Tibial nerve (tissue), 4 donors: ENCODE data around the gene DCAF4. TPM values are rescaled to one million over a fixed set of nuclear protein-coding genes. Genes with fewer than 3 reads are reported as not detected.
"Not testable (repeated sequence)": the region's sequence is repeated elsewhere in the genome, so short reads cannot be mapped to it uniquely, and the experiment has no call there.

Experiments
- DNase-seq, 2 donors: peaks; one replicate each; pipeline ENCODE4 v3.0.0-alpha.2; 2019; ENCODE audit warnings: low spot score in 2 of 2
- H3K27ac ChIP-seq, 4 donors: fragments of 200-600 bp; sonication (generic) in 3 of 4; one replicate each; pipeline ENCODE4 v1.5.1; 2017 to 2019; ENCODE audit warnings: mild to moderate bottlenecking in 1 of 4
- H3K27me3 ChIP-seq, 2 donors: fragments of 200-600 bp; sonication (generic) in 1 of 2; one replicate each; pipeline versions ENCODE4 v1.5.1 to v1.6.0; 2017 to 2019
- H3K36me3 ChIP-seq, 3 donors: fragments of 200-600 bp; sonication (generic); one replicate each; pipeline ENCODE4 v1.5.1; 2018 to 2019
- H3K4me1 ChIP-seq, 4 donors: fragments of 200-600 bp; sonication (generic) in 3 of 4; one replicate each; pipeline ENCODE4 v1.5.1; 2017 to 2019
- H3K4me3 ChIP-seq, 4 donors: fragments of 200-600 bp; sonication (generic) in 3 of 4; one replicate each; pipeline ENCODE4 v1.5.1; 2017 to 2019; ENCODE audit warnings: mild to moderate bottlenecking in 1 of 4, moderate library complexity in 1 of 4
- H3K9me3 ChIP-seq, 4 donors: fragments of 200-600 bp; sonication (generic) in 3 of 4; one replicate each; pipeline ENCODE4 v1.5.1; 2017 to 2019
- EP300 ChIP-seq, 2 donors: sonication (generic); formaldehyde crosslinking; IDR thresholded peaks; one replicate each; pipeline ENCODE4 v1.6.1; 2017; ENCODE audit warnings: antibody characterized with exemption in 2 of 2, mild to moderate bottlenecking in 1 of 2
- POLR2A ChIP-seq, 2 donors: fragments of 450-650 bp; IDR thresholded peaks; one replicate each; pipeline ENCODE4 v1.6.1; 2017; ENCODE audit warnings: antibody characterized with exemption in 2 of 2, mild to moderate bottlenecking in 2 of 2, moderate library complexity in 2 of 2
- WGBS, 2 donors: methylation state at CpG; one replicate each; pipeline ENCODE4 v1.1.5; 2018; 5-methylcytosine and 5-hydroxymethylcytosine counted together
- total RNA-seq, 4 donors: library from RNA; depleted of rRNA; stranded (reverse); fragments of >200 nt; gene quantifications; one replicate each; pipeline ENCODE4 v1.1.0, GENCODE V29; 2016
- TF ChIP-seq, protein P1 (sequence below), 5 experiments: fragments of 200-600 bp in 3 of 5; fragments of 450-650 bp in 2 of 5; sonication (generic) in 3 of 5; IDR thresholded peaks; one replicate each; pipeline ENCODE4 v1.5.1; 2016 to 2019; ENCODE audit warnings: antibody characterized with exemption in 5 of 5, mild to moderate bottlenecking in 3 of 5, moderate library complexity in 2 of 5

DCAF4 gene
- total RNA-seq, 4 donors from 2014 or later, result 6.6 to 84.1 (median 20.2) TPM

DNA sequence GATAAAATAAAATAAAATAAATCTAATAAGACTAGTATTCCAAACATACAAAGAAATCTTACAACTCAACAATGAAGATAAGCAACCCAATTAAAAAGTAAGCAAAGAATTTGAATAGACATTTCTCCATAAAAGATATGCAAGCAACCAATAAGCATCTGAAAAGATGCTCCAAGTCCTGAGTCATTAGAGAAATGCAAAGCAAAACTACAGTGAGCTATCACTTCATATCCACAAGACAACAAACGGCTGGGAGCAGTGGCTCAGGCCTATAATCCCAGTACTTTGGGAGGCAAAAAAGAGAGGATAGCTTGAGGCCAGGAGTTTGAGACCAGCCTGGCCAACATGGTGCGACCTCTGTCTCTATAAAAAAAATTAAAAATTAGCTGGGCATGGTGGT is 73.8 kb downstream of the DCAF4 start:
- Histone ChIP-seq H3K4me1 (peaks cover 0 to 7% (median 0%) of the 10 kb centered on the region in 4 donors), H3K27me3 (no peaks in the 10 kb centered on the region), H3K4me3 (no peak overlapping the region), H3K27ac (no peak overlapping the region), H3K36me3 (peaks cover 0 to 45% (median 21%) of the 10 kb centered on the region in 3 donors), H3K9me3 (no peaks in the 10 kb centered on the region)
- no peak for DNase-seq
- TF ChIP-seq POLR2A (IDR thresholded peaks at IDR 0.05) (no peak), EP300 (IDR thresholded peaks at IDR 0.05) (no peak)
- TF ChIP-seq, protein P1, sequence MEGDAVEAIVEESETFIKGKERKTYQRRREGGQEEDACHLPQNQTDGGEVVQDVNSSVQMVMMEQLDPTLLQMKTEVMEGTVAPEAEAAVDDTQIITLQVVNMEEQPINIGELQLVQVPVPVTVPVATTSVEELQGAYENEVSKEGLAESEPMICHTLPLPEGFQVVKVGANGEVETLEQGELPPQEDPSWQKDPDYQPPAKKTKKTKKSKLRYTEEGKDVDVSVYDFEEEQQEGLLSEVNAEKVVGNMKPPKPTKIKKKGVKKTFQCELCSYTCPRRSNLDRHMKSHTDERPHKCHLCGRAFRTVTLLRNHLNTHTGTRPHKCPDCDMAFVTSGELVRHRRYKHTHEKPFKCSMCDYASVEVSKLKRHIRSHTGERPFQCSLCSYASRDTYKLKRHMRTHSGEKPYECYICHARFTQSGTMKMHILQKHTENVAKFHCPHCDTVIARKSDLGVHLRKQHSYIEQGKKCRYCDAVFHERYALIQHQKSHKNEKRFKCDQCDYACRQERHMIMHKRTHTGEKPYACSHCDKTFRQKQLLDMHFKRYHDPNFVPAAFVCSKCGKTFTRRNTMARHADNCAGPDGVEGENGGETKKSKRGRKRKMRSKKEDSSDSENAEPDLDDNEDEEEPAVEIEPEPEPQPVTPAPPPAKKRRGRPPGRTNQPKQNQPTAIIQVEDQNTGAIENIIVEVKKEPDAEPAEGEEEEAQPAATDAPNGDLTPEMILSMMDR (IDR thresholded peaks at IDR 0.05), result no peak
- 81 to 88% methylated on average over 2 of the region's 2 CpGs for WGBS, 2 donors

DNA sequence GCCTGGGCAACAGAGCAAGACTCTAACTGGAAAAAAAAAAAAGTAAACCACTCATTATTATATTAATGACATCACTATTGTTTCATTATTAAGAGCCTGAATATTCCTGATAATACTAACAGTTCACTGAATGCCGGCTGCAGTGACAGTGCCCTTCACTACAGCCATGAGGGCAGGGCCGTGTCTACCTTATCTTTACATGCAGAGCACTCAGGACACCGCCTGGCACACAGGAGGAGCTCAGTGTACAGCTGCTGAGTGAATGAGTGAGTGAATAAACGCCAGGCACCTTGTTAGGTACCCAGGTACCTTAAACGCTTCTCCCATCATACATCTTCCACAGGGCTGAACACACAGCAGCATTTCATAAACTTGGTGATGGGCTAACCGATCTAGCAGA is 77.4 kb downstream of the DCAF4 start:
- 96 to 97% methylated on average over 6 of the region's 6 CpGs for WGBS, 2 donors
- H3K4me1 ChIP-seq, result peaks cover 0 to 27% (median 2%) of the 10 kb centered on the region in 4 donors
- H3K27ac ChIP-seq, result no peak overlapping the region
- H3K27me3 ChIP-seq, result no peaks in the 10 kb centered on the region
- DNase-seq, result no peak
- H3K9me3 ChIP-seq, result no peaks in the 10 kb centered on the region
- peaks cover 0 to 13% (median 0%) of the 10 kb centered on the region in 3 donors for H3K36me3 ChIP-seq
- no peak overlapping the region for H3K4me3 ChIP-seq
- TF ChIP-seq, protein P1 (IDR thresholded peaks at IDR 0.05), result no peak
- no peak for TF ChIP-seq POLR2A (IDR thresholded peaks at IDR 0.05)
- TF ChIP-seq EP300 (IDR thresholded peaks at IDR 0.05), result no peak

DNA sequence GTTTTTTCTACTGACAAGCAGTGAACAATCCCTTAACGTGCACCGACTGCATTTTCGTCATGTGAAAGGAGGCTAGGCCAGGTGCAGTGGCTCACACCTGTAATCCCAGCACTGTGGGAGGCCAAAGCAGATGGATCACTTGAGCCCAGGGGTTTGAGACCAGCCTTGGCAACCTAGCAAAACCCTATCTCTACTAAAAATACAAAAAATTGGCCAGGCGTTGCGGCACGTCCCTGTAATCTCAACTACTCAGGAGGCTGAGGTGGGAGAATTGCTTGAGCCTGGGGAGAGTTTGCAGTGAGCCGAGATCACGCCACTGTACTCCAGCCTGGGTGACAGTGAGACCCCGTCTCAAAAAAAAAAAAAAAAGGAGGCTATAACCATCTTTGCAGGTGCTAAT is 78.4 kb downstream of the DCAF4 start:
- 91 to 95% methylated on average over 9 of the region's 9 CpGs for WGBS, 2 donors
- not testable (repeated sequence) for H3K27me3 ChIP-seq, DNase-seq, H3K9me3 ChIP-seq, H3K4me3 ChIP-seq, H3K27ac ChIP-seq
- Histone ChIP-seq H3K4me1 (peaks cover 0 to 36% (median 2%) of the 10 kb centered on the region in 4 donors), H3K36me3 (peaks cover 0 to 13% (median 0%) of the 10 kb centered on the region in 3 donors)

DNA sequence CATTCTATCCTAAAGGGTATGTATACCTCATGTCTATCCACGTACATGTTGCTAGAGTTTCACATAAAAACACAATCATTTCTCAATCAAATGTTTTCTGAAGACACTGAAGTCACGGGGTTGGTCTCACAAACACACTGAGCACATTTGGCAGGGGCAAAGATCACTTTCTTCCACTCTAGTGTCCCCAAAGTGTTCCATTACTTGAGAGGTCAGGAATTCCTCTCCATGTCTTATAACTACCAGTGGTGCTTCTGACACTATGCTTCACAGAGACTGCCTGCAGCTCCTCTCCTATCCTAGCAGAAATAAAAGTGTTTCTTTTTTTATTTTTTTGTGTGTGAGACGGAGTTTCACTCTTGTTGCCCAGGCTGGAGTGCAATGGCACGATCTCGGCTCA is 81.6 kb downstream of the DCAF4 start:
- WGBS, 2 donors, result 60 to 70% methylated on average over 5 of the region's 5 CpGs

DNA sequence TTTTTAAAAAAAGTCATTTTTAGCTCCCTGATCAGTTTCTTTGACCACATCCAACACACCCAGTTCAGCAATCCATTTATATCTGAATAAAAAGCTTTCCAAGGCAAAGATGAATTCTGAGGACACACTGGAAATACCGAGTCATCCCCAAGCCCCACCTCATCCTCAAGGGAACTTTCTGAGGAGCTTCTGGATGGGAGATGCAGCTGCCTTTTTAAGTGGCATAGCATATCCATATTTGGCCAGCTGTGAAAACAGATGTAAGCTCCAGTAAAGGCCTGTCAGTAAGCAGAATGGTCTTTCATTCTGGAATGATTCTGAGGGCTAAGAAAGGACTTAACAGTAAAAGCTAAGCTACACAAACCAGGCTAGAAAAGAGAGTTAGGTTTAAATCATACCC is 82.2 kb downstream of the DCAF4 start:
- DNase-seq, result peak in 1 of 2 donors; percentile 7
- H3K9me3 ChIP-seq, result no peaks in the 10 kb centered on the region
- TF ChIP-seq POLR2A (IDR thresholded peaks at IDR 0.05) (no peak), EP300 (IDR thresholded peaks at IDR 0.05) (peak in 1 of 2 donors; percentile 46)
- TF ChIP-seq, protein P1 (IDR thresholded peaks at IDR 0.05), result no peak
- 41 to 70% methylated on average over 1 of the region's 1 CpG for WGBS, 2 donors
- H3K27ac ChIP-seq, result peak overlapping the region; percentile 17 to 72 (median 58)
- H3K36me3 ChIP-seq, result peaks cover 0 to 30% (median 0%) of the 10 kb centered on the region in 3 donors
- H3K4me3 ChIP-seq, result no peak overlapping the region
- no peaks in the 10 kb centered on the region for H3K27me3 ChIP-seq
- peaks cover 0 to 45% (median 6%) of the 10 kb centered on the region in 4 donors for H3K4me1 ChIP-seq

More for the DNA sequence above, 81.6 kb downstream of the DCAF4 start:
- H3K27me3 ChIP-seq, result no peaks in the 10 kb centered on the region
- no peak overlapping the region for H3K4me3 ChIP-seq
- peak in 1 of 2 donors; percentile 45 for DNase-seq
- no peaks in the 10 kb centered on the region for H3K9me3 ChIP-seq
- H3K36me3 ChIP-seq, result peaks cover 0 to 24% (median 0%) of the 10 kb centered on the region in 3 donors
- peaks cover 0 to 38% (median 3%) of the 10 kb centered on the region in 4 donors for H3K4me1 ChIP-seq
- H3K27ac ChIP-seq, result peak overlapping the region; percentile 17 to 72 (median 58)
- peak in 1 of 2 donors; percentile 65 for TF ChIP-seq EP300 (IDR thresholded peaks at IDR 0.05)
- TF ChIP-seq POLR2A (IDR thresholded peaks at IDR 0.05), result no peak
- TF ChIP-seq, protein P1 (IDR thresholded peaks at IDR 0.05), result no peak

Other genes with a start within 250 kb of the DCAF4 start
- gene DPF3, start 32.4 kb upstream of the DCAF4 start, total RNA-seq, result 1 to 10 TPM in 2 of 4 donors, under 1 TPM in 2; 0.22 to 5.4 (median 2.7) TPM
- gene ZFYVE1, start 100.6 kb downstream of the DCAF4 start, total RNA-seq, result 10 to 100 TPM; 16.5 to 30.3 (median 23.0) TPM
- gene RBM25, start 132.1 kb downstream of the DCAF4 start, total RNA-seq, result 100 to 1,000 TPM in 2 of 4 donors, 10 to 100 TPM in 2; 87.4 to 120 (median 101) TPM
- gene PSEN1, start 210.0 kb downstream of the DCAF4 start, total RNA-seq, result 10 to 100 TPM; 39.6 to 77.6 (median 47.4) TPM